Fibroblast of mammary gland (primary cell): ENCODE data around the gene KCNS1.

ENCODE experiments used
- DNase-seq: peaks from one replicate; pipeline ENCODE4 v3.0.0-alpha.2; 2010; ENCODE audit warnings: low read depth
- H3K4me3 ChIP-seq: 2 replicates; pipeline ENCODE4 v1.5.1; 2011; ENCODE audit warnings: low read depth, mild to moderate bottlenecking, low read length, moderate library complexity; ENCODE audit not compliant: control insufficient read depth
- CTCF ChIP-seq: conservative IDR thresholded peaks from 2 replicates; pipeline ENCODE4 v1.5.1; 2011; ENCODE audit warnings: low read depth, low read length, inconsistent platforms; ENCODE audit not compliant: control insufficient read depth, insufficient read depth

Gene KCNS1

GRCh38 chr20:45053430-45054351 lies 47.2 kb downstream of the KCNS1 start:
- no peak overlapping the region for H3K4me3 ChIP-seq
- no peak for TF ChIP-seq CTCF
- no peak for DNase-seq

- H3K4me3 ChIP-seq = no peak overlapping the region
- peak; percentile 52 for DNase-seq
- TF ChIP-seq CTCF = no peak
Observed at GRCh38 chr20:45052698-45053429, 48.1 kb downstream of the KCNS1 start.

GRCh38 chr20:45051204-45052060 lies 49.5 kb downstream of the KCNS1 start:
- no peak for DNase-seq
- TF ChIP-seq CTCF = no peak
- no peak overlapping the region for H3K4me3 ChIP-seq

- H3K4me3 ChIP-seq = no peak overlapping the region
- DNase-seq = no peak
- no peak for TF ChIP-seq CTCF
Observed at GRCh38 chr20:45049904-45050471, 50.9 kb downstream of the KCNS1 start.

- no peak for DNase-seq
- H3K4me3 ChIP-seq = no peak overlapping the region
- no peak for TF ChIP-seq CTCF
Observed at GRCh38 chr20:45049438-45049837, 51.5 kb downstream of the KCNS1 start.

- no peak overlapping the region for H3K4me3 ChIP-seq
Observed at GRCh38 chr20:45047581-45048119, 53.3 kb downstream of the KCNS1 start.

More at GRCh38 chr20:45047581-45048119, 53.3 kb downstream of the KCNS1 start:
- no peak for DNase-seq
- TF ChIP-seq CTCF = no peak
